Breast epithelium (tissue), 4 donors: ENCODE data around the gene CA14. TPM values are rescaled to one million over a fixed set of nuclear protein-coding genes. Genes with fewer than 3 reads are reported as not detected.

Source experiments
- DNase-seq, 2 donors: peaks; one replicate each; pipeline ENCODE4 v3.0.0-alpha.2; 2019; ENCODE audit warnings: low spot score in 2 of 2
- H3K27ac ChIP-seq, 2 donors: fragments of 200-600 bp; sonication (generic) in 1 of 2; one replicate each; pipeline ENCODE4 v1.5.1; 2016 to 2019; ENCODE audit warnings: mild to moderate bottlenecking in 1 of 2
- H3K27me3 ChIP-seq, 2 donors: fragments of 200-600 bp; sonication (generic) in 1 of 2; one replicate each; pipeline versions ENCODE4 v1.5.1 to v1.6.0; 2017 to 2019; ENCODE audit warnings: control low read depth in 1 of 2, mild to moderate bottlenecking in 1 of 2
- H3K36me3 ChIP-seq: fragments of 200-600 bp; one replicate; pipeline ENCODE4 v1.5.1; 2019
- H3K4me1 ChIP-seq, 2 donors: fragments of 200-600 bp; sonication (generic); one replicate each; pipeline ENCODE4 v1.5.1; 2016 to 2019; ENCODE audit warnings: control low read depth in 1 of 2
- H3K4me3 ChIP-seq, 3 donors: fragments of 200-600 bp; sonication (generic); 1 replicate in 2 of 3; 2 replicates in 1 of 3; pipeline ENCODE4 v1.5.1; 2016 to 2019; ENCODE audit warnings: mild to moderate bottlenecking in 3 of 3, moderate library complexity in 2 of 3
- H3K9me3 ChIP-seq, 2 donors: fragments of 200-600 bp; sonication (generic) in 1 of 2; one replicate each; pipeline ENCODE4 v1.5.1; 2016 to 2019; ENCODE audit warnings: control low read depth in 1 of 2
- CTCF ChIP-seq, 3 donors: fragments of 450-650 bp; IDR thresholded peaks; one replicate each; pipeline ENCODE4 v1.5.1; 2016 to 2017; ENCODE audit warnings: antibody characterized with exemption in 3 of 3, mild to moderate bottlenecking in 3 of 3, moderate library complexity in 3 of 3
- POLR2A ChIP-seq: fragments of 450-650 bp; IDR thresholded peaks from one replicate; pipeline ENCODE4 v1.6.1; 2016; ENCODE audit warnings: antibody characterized with exemption, mild to moderate bottlenecking, moderate library complexity
- POLR2AphosphoS5 ChIP-seq, 3 donors: sonication (generic); formaldehyde crosslinking; IDR thresholded peaks; one replicate each; pipeline ENCODE4 v1.6.1; 2017; ENCODE audit warnings: antibody characterized with exemption in 3 of 3
- intact Hi-C: fragments of 100-400 bp; cut with DNase I; formaldehyde crosslinking; loops from one replicate; pipeline ENCODE4 v1.15.1; 2023; ENCODE audit warnings: low total_unique reads
- total RNA-seq, 3 donors: library from RNA; depleted of rRNA; stranded (reverse); fragments of >200 nt; gene quantifications; one replicate each; pipeline ENCODE4 v1.1.0, GENCODE V29; 2016

CA14 gene
- total RNA-seq, 3 donors from 2014 or later, result not detected

DNA sequence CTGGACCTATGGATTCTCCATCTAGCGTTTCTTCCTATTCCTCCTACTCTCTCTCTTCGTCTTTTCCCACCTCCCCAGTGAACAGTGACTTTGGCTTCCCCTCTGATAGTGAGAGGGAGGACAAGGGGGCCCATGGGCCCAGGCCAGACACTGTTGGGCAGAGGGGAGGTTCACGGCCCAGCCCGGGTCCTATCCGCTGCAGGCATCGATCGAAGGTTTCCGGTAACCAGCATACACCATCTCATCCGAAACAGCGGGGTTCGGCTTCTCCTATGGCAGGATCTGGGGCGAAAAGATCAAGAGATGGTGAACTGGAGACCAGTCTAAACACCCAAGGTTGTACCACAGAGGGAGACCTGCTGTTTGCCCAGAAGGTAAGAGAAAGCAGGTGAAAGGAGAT lies 25.7 kb downstream of the CA14 start:
- peak overlapping the region; percentile 85 to 91 for H3K27ac ChIP-seq
- peaks cover 6% of the 10 kb centered on the region for H3K36me3 ChIP-seq
- H3K27me3 ChIP-seq, result no peaks in the 10 kb centered on the region
- intact Hi-C loops, result no loop called here
- H3K4me1 ChIP-seq, result peaks cover 0 to 6% of the 10 kb centered on the region in 2 donors
- TF ChIP-seq POLR2AphosphoS5 (IDR thresholded peaks at IDR 0.05), result no peak
- no peak for TF ChIP-seq CTCF (IDR thresholded peaks at IDR 0.05)
- TF ChIP-seq POLR2A, result no peak
- H3K9me3 ChIP-seq, result no peaks in the 10 kb centered on the region
- peak overlapping the region; percentile 43 to 75 (median 59) for H3K4me3 ChIP-seq
- DNase-seq, result no peak

DNA sequence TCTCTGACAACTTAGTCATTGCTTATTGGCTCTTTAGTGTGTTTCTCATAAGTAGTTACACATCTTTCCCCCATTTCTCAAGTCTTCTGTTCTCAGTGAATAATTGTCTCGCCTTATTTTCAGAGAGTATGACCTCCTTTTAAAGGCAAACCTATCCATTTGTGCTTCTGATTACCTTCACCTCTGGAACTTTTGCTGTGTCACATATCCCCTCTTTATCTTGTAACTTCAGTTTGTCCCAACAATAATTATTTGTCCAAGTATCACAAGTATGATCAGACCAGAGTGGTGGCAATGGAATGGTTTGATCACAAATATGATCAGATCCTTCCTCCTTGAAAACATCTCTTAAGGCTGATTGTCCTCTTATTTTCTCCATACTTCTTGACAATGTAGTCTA lies 30.8 kb downstream of the CA14 start:
- H3K4me1 ChIP-seq, result no peaks in the 10 kb centered on the region
- no peak overlapping the region for H3K4me3 ChIP-seq
- intact Hi-C loops, result no loop called here
- no peaks in the 10 kb centered on the region for H3K9me3 ChIP-seq
- H3K27ac ChIP-seq, result no peak overlapping the region
- DNase-seq, result no peak
- no peaks in the 10 kb centered on the region for H3K27me3 ChIP-seq
- H3K36me3 ChIP-seq, result peaks cover 6% of the 10 kb centered on the region
- TF ChIP-seq CTCF (IDR thresholded peaks at IDR 0.05), result no peak
- no peak for TF ChIP-seq POLR2A
- no peak for TF ChIP-seq POLR2AphosphoS5 (IDR thresholded peaks at IDR 0.05)

DNA sequence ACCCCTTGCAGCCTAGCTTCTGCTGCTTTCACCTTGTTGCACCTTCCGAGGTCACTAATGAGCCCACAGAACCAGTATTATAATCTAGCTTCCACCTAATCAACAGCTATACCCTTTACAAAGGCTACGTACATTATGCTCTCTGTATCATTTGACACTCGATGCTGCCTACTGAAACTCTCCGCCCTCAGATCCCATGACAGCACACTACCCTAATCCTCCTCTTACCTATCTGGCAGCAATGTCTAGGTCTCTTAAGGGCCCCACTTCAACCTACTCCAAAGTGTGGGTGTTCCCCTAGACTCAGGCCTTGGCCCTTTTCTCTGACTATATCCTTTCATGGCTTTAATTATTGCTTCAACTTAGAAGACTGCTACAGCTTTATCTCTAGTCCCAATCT lies 31.2 kb downstream of the CA14 start:
- Histone ChIP-seq H3K4me1 (no peaks in the 10 kb centered on the region), H3K36me3 (peaks cover 6% of the 10 kb centered on the region), H3K4me3 (no peak overlapping the region), H3K27me3 (no peaks in the 10 kb centered on the region), H3K27ac (no peak overlapping the region), H3K9me3 (no peaks in the 10 kb centered on the region)
- TF ChIP-seq POLR2A, result no peak
- no peak for TF ChIP-seq POLR2AphosphoS5 (IDR thresholded peaks at IDR 0.05)
- no peak for TF ChIP-seq CTCF (IDR thresholded peaks at IDR 0.05)
- intact Hi-C loops, result no loop called here
- DNase-seq, result no peak

- Histone ChIP-seq H3K4me1 (peaks cover 3 to 5% of the 10 kb centered on the region in 2 donors), H3K27ac (peak within 1 kb of the TSS; percentile 90 to 93), H3K4me3 (peak within 1 kb of the TSS; percentile 64 to 94 (median 71)), H3K27me3 (no peaks in the 10 kb centered on the region), H3K9me3 (no peaks in the 10 kb centered on the region), H3K36me3 (no peaks in the 10 kb centered on the region)
- intact Hi-C loops, result no loop called here
- DNase-seq, result peak; percentile 85 to 88
- TF ChIP-seq POLR2A (peak; percentile 78), POLR2AphosphoS5 (IDR thresholded peaks at IDR 0.05) (peak; percentile 86 to 96 (median 91)), CTCF (IDR thresholded peaks at IDR 0.05) (peak in 1 of 3 donors; percentile 19)
These were observed 36.1 kb downstream of the CA14 start, which contains the start of gene MRPS21 for GRCh38 chr1:150293433-150294253. TSS of gene MRPS21 (plus strand) at chr1:150293861. CDS start at chr1:150294367, 506 bp downstream.

- Histone ChIP-seq H3K36me3 (no peaks in the 10 kb centered on the region), H3K9me3 (no peaks in the 10 kb centered on the region), H3K4me3 (no peak overlapping the region), H3K4me1 (peaks cover 3 to 5% of the 10 kb centered on the region in 2 donors), H3K27ac (no peak overlapping the region), H3K27me3 (no peaks in the 10 kb centered on the region)
- TF ChIP-seq POLR2A (no peak), POLR2AphosphoS5 (IDR thresholded peaks at IDR 0.05) (no peak), CTCF (IDR thresholded peaks at IDR 0.05) (no peak)
- intact Hi-C loops, result no loop called here
- no peak for DNase-seq
These were observed 37.9 kb downstream of the CA14 start for GRCh38 chr1:150295476-150295875.
